Stomach (tissue), 9 donors: ENCODE measurements around the gene DHDH. TPM values are rescaled to one million over a fixed set of nuclear protein-coding genes. Genes with fewer than 3 reads are reported as not detected.

Source experiments
- DNase-seq, 2 donors: peaks; one replicate each; pipeline versions ENCODE4 v3.0.0 to v3.0.0-alpha.2; 2013 to 2019
- H3K27ac ChIP-seq, 5 donors: fragments of 200-600 bp in 4 of 5; sonication (generic) in 4 of 5; one replicate each; pipeline ENCODE4 v1.5.1; 2013 to 2019; ENCODE audit warnings: mild to moderate bottlenecking in 1 of 5, moderate library complexity in 1 of 5
- H3K27me3 ChIP-seq, 3 donors: fragments of 200-600 bp; sonication (generic); one replicate each; pipeline ENCODE4 v1.5.1; 2017 to 2019; ENCODE audit warnings: mixed run types in 1 of 3
- H3K36me3 ChIP-seq, 4 donors: fragments of 200-600 bp; sonication (generic); 1 replicate in 3 of 4; 2 replicates in 1 of 4; pipeline ENCODE4 v1.5.1; 2016 to 2019
- H3K4me1 ChIP-seq, 4 donors: fragments of 200-600 bp; sonication (generic); one replicate each; pipeline ENCODE4 v1.5.1; 2016 to 2019
- H3K4me3 ChIP-seq, 4 donors: fragments of 200-600 bp; sonication (generic) in 3 of 4; one replicate each; pipeline ENCODE4 v1.5.1; 2016 to 2019; ENCODE audit warnings: mild to moderate bottlenecking in 1 of 4
- H3K9me3 ChIP-seq, 4 donors: fragments of 200-600 bp; sonication (generic); one replicate each; pipeline ENCODE4 v1.5.1; 2016 to 2019
- CTCF ChIP-seq, 7 experiments: fragments of 450-650 bp in 4 of 7; fragments of 200-600 bp in 3 of 7; sonication (generic) in 3 of 7; IDR thresholded peaks; one replicate each; pipeline ENCODE4 v1.5.1; 2016 to 2019; ENCODE audit warnings: antibody characterized with exemption in 7 of 7, control low read depth in 2 of 7, mild to moderate bottlenecking in 1 of 7
- EP300 ChIP-seq: sonication (generic); formaldehyde crosslinking; IDR thresholded peaks from one replicate; pipeline ENCODE4 v1.6.1; 2017; ENCODE audit warnings: antibody characterized with exemption
- POLR2A ChIP-seq, 4 donors: fragments of 450-650 bp; IDR thresholded peaks; one replicate each; pipeline ENCODE4 v1.6.1; 2016; ENCODE audit warnings: antibody characterized with exemption in 4 of 4, control low read depth in 2 of 4, mild to moderate bottlenecking in 1 of 4, moderate library complexity in 1 of 4
- POLR2AphosphoS5 ChIP-seq, 3 donors: sonication (generic); formaldehyde crosslinking; IDR thresholded peaks; one replicate each; pipeline ENCODE4 v1.6.1; 2016; ENCODE audit warnings: antibody characterized with exemption in 3 of 3
- WGBS, 5 donors: extraction: QIAGEN DNeasy Blood & Tissue Kit in 3 of 5; methylation state at CpG; one replicate each; pipeline versions ENCODE4 v1.1.5 to v1.1.7; 2013 to 2018; 5-methylcytosine and 5-hydroxymethylcytosine counted together
- intact Hi-C: fragments of 100-400 bp; cut with DNase I; formaldehyde crosslinking; loops from one replicate; pipeline ENCODE4 v1.15.1; 2023; ENCODE audit warnings: low total_unique reads
- polyA plus RNA-seq, 3 donors: library from polyadenylated mRNA; stranded (reverse); fragments of 200-250 nt; gene quantifications; one replicate each; pipeline ENCODE4 v1.2.3, GENCODE V29; 2013
- total RNA-seq, 5 donors: library from RNA; depleted of rRNA; stranded (reverse); fragments of >200 nt; gene quantifications; one replicate each; pipeline versions ENCODE4 v1.1.0 to v1.2.3, GENCODE V29; 2014 to 2016
- donor health status: healthy with polysubstance abuse.
- donor health status: Bipolar disorder and iron deficiency.
- donor health status: healthy.

Gene DHDH
- total and polyA plus RNA-seq, 8 donors: 0.89 to 1.2 (median 0.93) TPM; not detected in 5

GRCh38 chr19:48965040-48965805 is 31.7 kb downstream of the DHDH start, which contains the start of gene FTL:
Gene FTL (plus strand): TSS chr19:48965309. CDS start chr19:48965508, 199 bp downstream.
- TF ChIP-seq CTCF (IDR thresholded peaks at IDR 0.05) (no peak), POLR2A (IDR thresholded peaks at IDR 0.05) (peak in 2 of 4 donors; percentile 97 to 98), POLR2AphosphoS5 (IDR thresholded peaks at IDR 0.05) (peak; percentile 95 to 100 (median 100))
- Histone ChIP-seq H3K9me3 (no peaks in the 10 kb centered on the region), H3K4me1 (peaks cover 42 to 88% (median 66%) of the 10 kb centered on the region in 4 donors), H3K27ac (peak within 1 kb of the TSS; percentile 93 to 97 (median 96)), H3K4me3 (peak within 1 kb of the TSS; percentile 77 to 98 (median 90)), H3K27me3 (no peaks in the 10 kb centered on the region), H3K36me3 (peaks cover 26 to 45% (median 41%) of the 10 kb centered on the region in 4 donors)
- intact Hi-C loops: no loop called here
- 0% methylated on average over 39 to 52 of the region's 52 CpGs for WGBS, 5 donors
- peak; percentile 99 for DNase-seq

- Histone ChIP-seq H3K4me3 (peak overlapping the region; percentile 77 to 98 (median 90)), H3K27me3 (no peaks in the 10 kb centered on the region), H3K9me3 (no peaks in the 10 kb centered on the region), H3K27ac (peak overlapping the region; percentile 93 to 97 (median 96)), H3K4me1 (peaks cover 42 to 88% (median 66%) of the 10 kb centered on the region in 4 donors), H3K36me3 (peaks cover 31 to 50% (median 46%) of the 10 kb centered on the region in 4 donors)
- peak; percentile 87 to 95 for DNase-seq
- intact Hi-C loops: no loop called here
- WGBS, 5 donors: 8 to 16% (median 8%) methylated on average over 16 to 36 of the region's 36 CpGs
- TF ChIP-seq POLR2AphosphoS5 (IDR thresholded peaks at IDR 0.05): peak; percentile 1 to 86 (median 36)
- no peak for TF ChIP-seq EP300
These were observed 32.5 kb downstream of the DHDH start for GRCh38 chr19:48965806-48966540.

- intact Hi-C loops: no loop called here
- H3K9me3 ChIP-seq: no peaks in the 10 kb centered on the region
- DNase-seq: no peak
- peak overlapping the region; percentile 93 to 97 (median 96) for H3K27ac ChIP-seq
- H3K27me3 ChIP-seq: no peaks in the 10 kb centered on the region
- 67 to 76% (median 71%) methylated on average over 10 of the region's 10 CpGs for WGBS, 5 donors
- peak overlapping the region; percentile 77 to 98 (median 90) for H3K4me3 ChIP-seq
- H3K36me3 ChIP-seq: peaks cover 31 to 56% (median 53%) of the 10 kb centered on the region in 4 donors
- TF ChIP-seq EP300 (no peak), POLR2A (IDR thresholded peaks at IDR 0.05) (peak in 1 of 4 donors; percentile 5), POLR2AphosphoS5 (IDR thresholded peaks at IDR 0.05) (no peak), CTCF (IDR thresholded peaks at IDR 0.05) (no peak)
- H3K4me1 ChIP-seq: peaks cover 42 to 85% (median 64%) of the 10 kb centered on the region in 4 donors
These were observed 33.2 kb downstream of the DHDH start for GRCh38 chr19:48966541-48967345.

- Histone ChIP-seq H3K27ac (peak overlapping the region; percentile 5 to 97 (median 94)), H3K27me3 (no peaks in the 10 kb centered on the region), H3K4me1 (peaks cover 33 to 77% (median 56%) of the 10 kb centered on the region in 4 donors), H3K36me3 (peaks cover 31 to 64% (median 61%) of the 10 kb centered on the region in 4 donors), H3K9me3 (no peaks in the 10 kb centered on the region), H3K4me3 (peak overlapping the region; percentile 77 to 98 (median 90))
- peak in 1 of 2 donors; percentile 67 for DNase-seq
- intact Hi-C loops: no loop called here
- TF ChIP-seq POLR2A (IDR thresholded peaks at IDR 0.05) (no peak), POLR2AphosphoS5 (IDR thresholded peaks at IDR 0.05) (peak in 2 of 3 donors; percentile 36 to 51)
- WGBS, 5 donors: 73 to 77% (median 76%) methylated on average over 14 of the region's 14 CpGs
These were observed 34.1 kb downstream of the DHDH start for GRCh38 chr19:48967346-48968178.
